DND-41 (cell line): ENCODE results near the gene NUTF2.

Source experiments
- ATAC-seq: fragments of 200-7000 bp; cut with Tn5 transposase; 3 replicates; pipeline ENCODE4 v1.9.1; 2021; ENCODE audit warnings: low read depth; ENCODE audit not compliant: insufficient read depth
- DNase-seq: peaks from one replicate; pipeline ENCODE4 v3.0.0-alpha.2; 2020
- H2AFZ ChIP-seq: 2 replicates; pipeline ENCODE4 v1.6.0; 2012; ENCODE audit warnings: low read depth, low read length
- H3K27ac ChIP-seq: 2 replicates; pipeline ENCODE4 v1.5.1; 2012; ENCODE audit warnings: low read length, inconsistent platforms
- H3K27me3 ChIP-seq: fragments of 200-600 bp; sonication (generic); 2 replicates; pipeline ENCODE4 v1.6.0; 2012; ENCODE audit warnings: low read length, mild to moderate bottlenecking, inconsistent platforms; ENCODE audit not compliant: insufficient read depth, poor library complexity
- H3K36me3 ChIP-seq: 2 replicates; pipeline ENCODE4 v1.5.1; 2012; ENCODE audit warnings: low read length, inconsistent platforms; ENCODE audit not compliant: insufficient read depth
- H3K4me1 ChIP-seq: 2 replicates; pipeline ENCODE4 v1.5.1; 2012; ENCODE audit warnings: mild to moderate bottlenecking, low read length; ENCODE audit not compliant: insufficient read depth
- H3K4me2 ChIP-seq: 2 replicates; pipeline ENCODE4 v1.6.0; 2012; ENCODE audit warnings: mild to moderate bottlenecking, moderate library complexity, low read length, inconsistent platforms; ENCODE audit not compliant: insufficient read depth
- H3K4me3 ChIP-seq, 2 experiments: fragments of 200-600 bp in 1 of 2; shearing (Covaris generic) in 1 of 2; 2 replicates each; pipeline ENCODE4 v1.5.1; 2012 to 2016; ENCODE audit warnings: inconsistent platforms in 2 of 2, low read length in 2 of 2, mild to moderate bottlenecking in 2 of 2, low read depth in 1 of 2, moderate library complexity in 1 of 2
- H3K79me2 ChIP-seq: 2 replicates; pipeline ENCODE4 v1.6.0; 2012; ENCODE audit warnings: low read length, inconsistent platforms; ENCODE audit not compliant: insufficient read depth
- H3K9ac ChIP-seq: 2 replicates; pipeline ENCODE4 v1.6.0; 2012; ENCODE audit warnings: low read depth, mild to moderate bottlenecking, inconsistent platforms, low read length, moderate library complexity
- H3K9me3 ChIP-seq: 2 replicates; pipeline ENCODE4 v1.5.1; 2012; ENCODE audit warnings: low read length, moderate library complexity, mild to moderate bottlenecking, inconsistent platforms; ENCODE audit not compliant: insufficient read depth, severe bottlenecking
- H4K20me1 ChIP-seq: 2 replicates; pipeline ENCODE4 v1.6.0; 2012; ENCODE audit warnings: low read length; ENCODE audit not compliant: insufficient read depth
- EZH2 ChIP-seq: IDR thresholded peaks from 3 replicates; pipeline ENCODE4 v1.6.1; 2012; ENCODE audit warnings: borderline replicate concordance, low read depth, mild to moderate bottlenecking, moderate library complexity, low read length, inconsistent platforms; ENCODE audit not compliant: severe bottlenecking
- TF ChIP-seq, protein P1 (sequence below): IDR thresholded peaks from 2 replicates; pipeline ENCODE4 v1.5.1; 2012; ENCODE audit warnings: borderline replicate concordance, low read length, moderate library complexity, mild to moderate bottlenecking; ENCODE audit not compliant: poor library complexity, severe bottlenecking; ENCODE audit errors: extremely low read depth

Gene NUTF2

DNA sequence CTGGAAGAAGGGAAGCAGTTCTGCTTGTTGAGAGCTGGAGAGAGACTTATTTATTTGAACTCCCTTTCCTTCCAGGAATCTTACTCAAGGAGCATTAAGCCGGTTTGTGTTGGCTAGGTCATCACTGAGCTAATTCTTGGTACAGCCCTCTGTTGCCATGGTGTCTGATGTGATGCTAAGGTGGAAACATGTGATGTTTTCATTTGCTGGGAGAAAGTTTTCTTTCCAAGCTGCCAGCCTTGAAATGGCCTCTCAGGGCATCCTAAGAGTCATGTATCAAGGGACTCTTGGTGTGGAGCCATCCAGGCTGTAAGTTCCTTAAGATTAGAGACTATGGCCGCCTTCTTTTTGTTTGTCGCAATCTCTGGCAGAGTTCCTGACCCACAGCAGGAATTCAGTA, 50.5 kb downstream of the NUTF2 start:
- H3K9ac ChIP-seq, result no peak overlapping the region
- H3K27me3 ChIP-seq, result no peaks in the 10 kb centered on the region
- peaks cover 13% of the 10 kb centered on the region; the same call in 1 of the 2 replicates for H4K20me1 ChIP-seq
- H3K4me1 ChIP-seq, result peaks cover 28% of the 10 kb centered on the region
- TF ChIP-seq, protein P1, sequence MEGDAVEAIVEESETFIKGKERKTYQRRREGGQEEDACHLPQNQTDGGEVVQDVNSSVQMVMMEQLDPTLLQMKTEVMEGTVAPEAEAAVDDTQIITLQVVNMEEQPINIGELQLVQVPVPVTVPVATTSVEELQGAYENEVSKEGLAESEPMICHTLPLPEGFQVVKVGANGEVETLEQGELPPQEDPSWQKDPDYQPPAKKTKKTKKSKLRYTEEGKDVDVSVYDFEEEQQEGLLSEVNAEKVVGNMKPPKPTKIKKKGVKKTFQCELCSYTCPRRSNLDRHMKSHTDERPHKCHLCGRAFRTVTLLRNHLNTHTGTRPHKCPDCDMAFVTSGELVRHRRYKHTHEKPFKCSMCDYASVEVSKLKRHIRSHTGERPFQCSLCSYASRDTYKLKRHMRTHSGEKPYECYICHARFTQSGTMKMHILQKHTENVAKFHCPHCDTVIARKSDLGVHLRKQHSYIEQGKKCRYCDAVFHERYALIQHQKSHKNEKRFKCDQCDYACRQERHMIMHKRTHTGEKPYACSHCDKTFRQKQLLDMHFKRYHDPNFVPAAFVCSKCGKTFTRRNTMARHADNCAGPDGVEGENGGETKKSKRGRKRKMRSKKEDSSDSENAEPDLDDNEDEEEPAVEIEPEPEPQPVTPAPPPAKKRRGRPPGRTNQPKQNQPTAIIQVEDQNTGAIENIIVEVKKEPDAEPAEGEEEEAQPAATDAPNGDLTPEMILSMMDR, result no peak
- TF ChIP-seq EZH2, result no peak
- peaks cover 81% of the 10 kb centered on the region for H3K79me2 ChIP-seq
- H3K4me2 ChIP-seq, result no peak overlapping the region
- ATAC-seq (no peak), DNase-seq (no peak)
- H3K4me3 ChIP-seq, result no peak overlapping the region
- peaks cover 9% of the 10 kb centered on the region; the same call in 1 of the 2 replicates for H3K36me3 ChIP-seq
- H3K27ac ChIP-seq, result no peak overlapping the region
- H3K9me3 ChIP-seq, result no peaks in the 10 kb centered on the region
- no peak overlapping the region for H2AFZ ChIP-seq

DNA sequence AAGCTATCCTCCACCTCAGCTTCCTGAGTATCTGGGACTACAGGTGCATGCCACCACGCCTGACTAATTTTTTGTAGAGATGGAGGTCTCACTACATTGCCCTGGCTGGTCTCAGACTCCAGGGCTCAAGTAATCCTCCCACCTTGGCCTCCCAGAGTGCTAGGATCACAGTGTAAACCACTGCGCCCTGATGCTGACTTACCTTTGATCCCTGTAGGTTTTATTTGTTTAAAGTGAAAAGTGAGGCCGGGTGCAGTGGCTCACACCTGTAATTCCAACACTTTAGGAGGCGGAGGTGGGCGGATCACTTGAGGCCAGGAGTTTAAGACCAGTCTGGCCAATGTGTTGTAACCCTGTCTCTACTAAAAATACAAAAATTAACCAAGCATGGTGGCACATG, 55.0 kb downstream of the NUTF2 start:
- H3K79me2 ChIP-seq, result peaks cover 56% of the 10 kb centered on the region
- H3K9ac ChIP-seq, result no peak overlapping the region
- no peaks in the 10 kb centered on the region for H3K9me3 ChIP-seq
- H3K4me2 ChIP-seq, result no peak overlapping the region
- H3K4me3 ChIP-seq, result no peak overlapping the region
- H3K4me1 ChIP-seq, result no peaks in the 10 kb centered on the region
- peaks cover 13% of the 10 kb centered on the region; the same call in 1 of the 2 replicates for H4K20me1 ChIP-seq
- H3K27ac ChIP-seq, result no peak overlapping the region
- no peaks in the 10 kb centered on the region for H3K27me3 ChIP-seq
- no peak overlapping the region for H2AFZ ChIP-seq
- TF ChIP-seq EZH2, result no peak
- TF ChIP-seq, protein P1, result no peak
- ATAC-seq (no peak), DNase-seq (no peak)
- H3K36me3 ChIP-seq, result 0 out of 2 replicates have a peak, but pooled peaks cover 4% of the 10 kb centered on the region

DNA sequence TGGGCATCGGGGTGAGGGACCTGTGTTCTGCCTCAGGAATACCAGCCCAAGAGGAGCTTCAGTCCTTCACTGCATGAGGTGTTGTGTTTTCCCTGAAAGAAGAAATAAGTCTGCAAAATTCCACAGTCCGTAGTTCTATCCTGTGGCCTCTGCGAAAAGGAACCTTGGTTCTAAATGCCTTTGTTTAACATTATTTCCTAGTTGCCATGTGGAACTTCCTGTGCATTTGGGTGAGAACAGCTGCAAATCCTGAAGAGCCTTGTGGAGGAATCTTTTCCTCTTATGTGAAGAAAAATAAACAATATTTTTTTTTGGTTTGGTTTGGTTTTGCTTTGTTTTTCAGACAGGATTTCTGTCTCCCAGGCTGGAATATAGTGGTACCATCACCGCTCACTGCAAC, 56.1 kb downstream of the NUTF2 start:
- TF ChIP-seq, protein P1, result no peak
- no peak for TF ChIP-seq EZH2
- no peak overlapping the region for H3K4me2 ChIP-seq
- H3K27ac ChIP-seq, result no peak overlapping the region
- 0 out of 2 replicates have a peak, but pooled peaks cover 4% of the 10 kb centered on the region for H3K36me3 ChIP-seq
- no peaks in the 10 kb centered on the region for H3K4me1 ChIP-seq
- DNase-seq (no peak), ATAC-seq (no peak)
- no peak overlapping the region for H2AFZ ChIP-seq
- H3K4me3 ChIP-seq, result no peak overlapping the region
- peaks cover 46% of the 10 kb centered on the region for H3K79me2 ChIP-seq
- H3K27me3 ChIP-seq, result no peaks in the 10 kb centered on the region
- H3K9ac ChIP-seq, result no peak overlapping the region
- peaks cover 10% of the 10 kb centered on the region; the same call in 1 of the 2 replicates for H4K20me1 ChIP-seq
- no peaks in the 10 kb centered on the region for H3K9me3 ChIP-seq
